ENCODE results near the gene GTPBP6.
"Not testable (repeated sequence)": the region's sequence is repeated elsewhere in the genome, so short reads cannot be mapped to it uniquely, and the experiment has no call there.

Gene GTPBP6

GRCh38 chrX:334331-334891 is 15.8 kb upstream of the GTPBP6 start:
- no peak for DNase-seq

- DNase-seq, result no peak
These were observed 15.2 kb upstream of the GTPBP6 start for GRCh38 chrX:333611-334311.

- DNase-seq, result no peak
These were observed 14.5 kb upstream of the GTPBP6 start for GRCh38 chrX:332916-333610.

GRCh38 chrX:332496-332860 is 13.9 kb upstream of the GTPBP6 start:
- no peak for DNase-seq

- DNase-seq, result no peak
These were observed 13.4 kb upstream of the GTPBP6 start for GRCh38 chrX:331825-332495.

- no peak for DNase-seq
These were observed 12.7 kb upstream of the GTPBP6 start for GRCh38 chrX:331151-331824.

- DNase-seq, result no peak
These were observed 12.1 kb upstream of the GTPBP6 start for GRCh38 chrX:330726-331150.

- DNase-seq, result not testable (repeated sequence)
These were observed 11.6 kb upstream of the GTPBP6 start for GRCh38 chrX:330141-330725.

- DNase-seq, result no peak
These were observed 10.8 kb upstream of the GTPBP6 start for GRCh38 chrX:329291-329910.

GRCh38 chrX:327660-328126 is 9.1 kb upstream of the GTPBP6 start:
- no peak for DNase-seq

GRCh38 chrX:324664-325063 is 6.1 kb upstream of the GTPBP6 start:
- peak; percentile 19 for DNase-seq

- peak; percentile 53 for DNase-seq
These were observed 5.4 kb upstream of the GTPBP6 start for GRCh38 chrX:323721-324628.

GRCh38 chrX:320126-320783 is 1.7 kb upstream of the GTPBP6 start:
- no peak for DNase-seq

- DNase-seq, result no peak
These were observed 1.1 kb upstream of the GTPBP6 start for GRCh38 chrX:319579-320125.

GRCh38 chrX:318068-318738 is 393 bp downstream of the GTPBP6 start:
- DNase-seq, result peak; percentile 98

GRCh38 chrX:317424-318067 is 1.1 kb downstream of the GTPBP6 start:
- DNase-seq, result no peak

GRCh38 chrX:316351-317325 is 2.0 kb downstream of the GTPBP6 start:
- no peak for DNase-seq
